Smooth muscle cell (in vitro differentiated cells): ENCODE measurements around the gene NMNAT3. TPM values are rescaled to one million over a fixed set of nuclear protein-coding genes. Genes with fewer than 3 reads are reported as not detected.

Source experiments
- DNase-seq: peaks from one replicate; lab custom pipeline; 2025; ENCODE audit not compliant: unreplicated experiment; lab: John Stamatoyannopoulos, UW
- H2AFZ ChIP-seq: fragments of 200-600 bp; sonication (generic); 2 replicates; pipeline ENCODE4 v1.6.0; 2016; ENCODE audit warnings: antibody characterized with exemption, low read depth, mild to moderate bottlenecking
- H3F3A ChIP-seq: fragments of 200-600 bp; sonication (generic); 2 replicates; pipeline ENCODE4 v1.6.0; 2017; ENCODE audit warnings: antibody characterized with exemption, low read depth
- H3K27ac ChIP-seq: fragments of 200-600 bp; sonication (generic); 2 replicates; pipeline ENCODE4 v1.5.1; 2016; ENCODE audit warnings: low read depth, mild to moderate bottlenecking
- H3K27me3 ChIP-seq: fragments of 200-600 bp; sonication (generic); 2 replicates; pipeline ENCODE4 v1.6.1; 2016; ENCODE audit warnings: low read depth, mild to moderate bottlenecking
- H3K36me3 ChIP-seq: fragments of 200-600 bp; sonication (generic); 2 replicates; pipeline ENCODE4 v1.5.1; 2016; ENCODE audit warnings: low read depth
- H3K4me1 ChIP-seq: fragments of 200-600 bp; sonication (generic); 2 replicates; pipeline ENCODE4 v1.5.1; 2016; ENCODE audit warnings: low read depth
- H3K4me2 ChIP-seq: fragments of 200-600 bp; sonication (generic); 2 replicates; pipeline ENCODE4 v1.6.0; 2016; ENCODE audit warnings: mild to moderate bottlenecking
- H3K4me3 ChIP-seq: fragments of 200-600 bp; sonication (generic); 2 replicates; pipeline ENCODE4 v1.5.1; 2016; ENCODE audit warnings: mild to moderate bottlenecking
- H3K79me2 ChIP-seq: fragments of 200-600 bp; sonication (generic); 2 replicates; pipeline ENCODE4 v1.6.0; 2016; ENCODE audit warnings: low read depth, mild to moderate bottlenecking
- H3K9ac ChIP-seq: fragments of 200-600 bp; sonication (generic); 2 replicates; pipeline ENCODE4 v1.6.0; 2016; ENCODE audit warnings: low read depth
- H3K9me3 ChIP-seq: fragments of 200-600 bp; sonication (generic); replicated peaks from 2 replicates; pipeline ENCODE4 v1.5.1; 2016; ENCODE audit warnings: low read depth
- H4K20me1 ChIP-seq: fragments of 200-600 bp; sonication (generic); 2 replicates; pipeline ENCODE4 v1.6.0; 2016; ENCODE audit warnings: low read depth
- CTCF ChIP-seq: fragments of 200-600 bp; sonication (generic); IDR thresholded peaks from 2 replicates; pipeline ENCODE4 v1.5.1; 2017; ENCODE audit warnings: borderline replicate concordance, mild to moderate bottlenecking, antibody characterized with exemption; ENCODE audit not compliant: insufficient read depth, poor library complexity, severe bottlenecking
- WGBS: methylation state at CpG from one replicate; pipeline ENCODE4 v1.1.7; 2016; ENCODE audit warnings: low lambda C conversion rate; 5-methylcytosine and 5-hydroxymethylcytosine counted together
- polyA plus RNA-seq: library from polyadenylated mRNA; unstranded; fragments of >200 nt; fragmentation: Nextera tagmentation; extraction: Ambion mirVana; gene quantifications from 2 replicates; pipeline ENCODE4 v1.2.1, GENCODE V29; 2016
- total RNA-seq: library from RNA; depleted of rRNA; stranded (reverse); fragments of >200 nt; gene quantifications from 2 replicates; pipeline ENCODE4 v1.2.3, GENCODE V29; 2014

NMNAT3 gene
- total and polyA plus RNA-seq, 2 experiments from 2014 or later = 0.18 to 0.65 TPM

- Histone ChIP-seq H2AFZ (no peak overlapping the region), H3K27me3 (no peaks in the 10 kb centered on the region), H3K4me2 (peak overlapping the region; percentile 97), H3K79me2 (no peaks in the 10 kb centered on the region), H3K27ac (no peak overlapping the region), H4K20me1 (no peaks in the 10 kb centered on the region), H3K9me3 (no peaks in the 10 kb centered on the region), H3K4me1 (peaks cover 11% of the 10 kb centered on the region), H3K4me3 (peak overlapping the region; percentile 67), H3K9ac (no peak overlapping the region), H3K36me3 (no peaks in the 10 kb centered on the region), H3F3A (peaks cover 14% of the 10 kb centered on the region)
- 89% methylated on average over 6 of the region's 6 CpGs for WGBS
- DNase-seq = no peak
- no peak for TF ChIP-seq CTCF
These were observed 136.9 kb downstream of the NMNAT3 start for GRCh38 chr3:139540651-139541531.

- no peaks in the 10 kb centered on the region for H3K79me2 ChIP-seq
- peak overlapping the region; percentile 67 for H3K4me3 ChIP-seq
- WGBS = 26% methylated on average over 21 of the region's 21 CpGs
- H3K4me2 ChIP-seq = peak overlapping the region; percentile 97
- H3K27me3 ChIP-seq = no peaks in the 10 kb centered on the region
- peaks cover 27% of the 10 kb centered on the region for H3K4me1 ChIP-seq
- peak overlapping the region; percentile 83 for H2AFZ ChIP-seq
- H3K9ac ChIP-seq = no peak overlapping the region
- H3K27ac ChIP-seq = no peak overlapping the region
- no peaks in the 10 kb centered on the region for H3K9me3 ChIP-seq
- peaks cover 14% of the 10 kb centered on the region for H3F3A ChIP-seq
- no peaks in the 10 kb centered on the region for H4K20me1 ChIP-seq
- DNase-seq = no peak
- TF ChIP-seq CTCF = no peak
- no peaks in the 10 kb centered on the region for H3K36me3 ChIP-seq
These were observed 139.0 kb downstream of the NMNAT3 start for GRCh38 chr3:139538733-139539132.

- Histone ChIP-seq H3K4me2 (no peak overlapping the region), H3K79me2 (no peaks in the 10 kb centered on the region), H3K9me3 (no peaks in the 10 kb centered on the region), H3K27me3 (no peaks in the 10 kb centered on the region), H3K36me3 (no peaks in the 10 kb centered on the region), H3K4me3 (no peak overlapping the region), H3K4me1 (peaks cover 33% of the 10 kb centered on the region), H4K20me1 (no peaks in the 10 kb centered on the region), H3F3A (peaks cover 14% of the 10 kb centered on the region), H2AFZ (no peak overlapping the region), H3K27ac (no peak overlapping the region), H3K9ac (no peak overlapping the region)
- WGBS = 90% methylated on average over 5 of the region's 5 CpGs
- no peak for DNase-seq
- TF ChIP-seq CTCF = no peak
These were observed 139.8 kb downstream of the NMNAT3 start for GRCh38 chr3:139537795-139538621.
